Cerebellar cortex (tissue), 1 donor: Measurements from ENCODE around the gene BABAM2.
A peak's percentile ranks its signal among the peaks of the same experiment; 100 is the strongest.
"Not testable (repeated sequence)": the region's sequence is repeated elsewhere in the genome, so short reads cannot be mapped to it uniquely, and the experiment has no call there.

Experiments
- DNase-seq: peaks from one replicate; pipeline ENCODE4 v3.0.0-alpha.2; 2015; ENCODE audit warnings: low spot score

The BABAM2 gene

DNA sequence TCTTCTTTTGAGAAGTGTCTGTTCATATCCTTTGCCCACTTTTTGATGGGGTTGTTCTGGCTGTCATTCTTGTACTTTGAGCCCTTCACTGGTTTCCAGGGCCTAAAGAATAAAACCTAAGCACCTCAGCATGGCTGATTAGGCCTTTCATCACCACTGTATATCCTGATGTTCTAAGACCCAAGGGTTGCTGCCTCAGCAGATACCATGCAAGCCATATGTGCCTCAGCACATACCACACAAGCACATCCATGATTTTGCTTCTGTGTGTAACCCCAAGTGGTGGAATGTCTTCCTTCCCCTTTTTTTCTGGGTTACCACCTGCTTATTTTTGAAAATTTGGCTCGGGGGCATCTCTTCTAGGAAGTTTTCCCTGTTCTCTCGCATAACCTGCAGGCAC is 11.7 kb upstream of the BABAM2 start:
- DNase-seq: no peak

DNA sequence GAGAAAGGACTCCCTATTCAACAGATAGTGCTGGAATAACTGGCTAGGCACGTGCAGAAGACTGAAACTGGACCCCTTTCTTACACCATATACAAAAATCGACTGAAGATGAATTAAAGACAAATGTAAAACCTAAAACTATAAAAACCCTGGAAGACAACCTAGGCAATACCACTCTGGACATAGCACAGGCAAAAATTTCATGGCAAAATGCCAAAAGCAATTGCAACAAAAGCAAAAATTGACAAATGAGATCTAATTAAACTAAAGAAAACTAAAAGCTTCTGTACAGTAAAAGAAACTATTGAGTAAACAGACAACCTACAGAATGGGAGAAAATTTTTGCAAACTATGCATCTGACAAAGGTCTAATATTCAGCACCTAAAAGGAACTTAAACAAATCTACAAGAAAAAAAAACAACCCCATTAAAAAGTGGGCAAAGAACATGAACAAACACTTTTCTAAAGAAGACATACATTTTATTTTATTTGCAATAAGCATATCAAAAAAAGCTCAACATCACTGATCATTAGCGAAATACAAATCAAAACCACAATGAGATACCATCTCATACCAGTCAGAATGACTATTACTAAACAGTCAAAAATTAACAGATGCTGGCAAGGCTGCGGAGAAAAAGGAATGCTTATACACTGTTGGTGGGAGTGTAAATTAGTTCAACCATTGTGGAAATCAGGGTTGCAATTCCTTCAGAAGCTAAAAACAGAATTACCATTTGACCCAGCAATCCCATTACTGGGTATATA is 8.5 kb upstream of the BABAM2 start:
- not testable (repeated sequence) for DNase-seq

DNA sequence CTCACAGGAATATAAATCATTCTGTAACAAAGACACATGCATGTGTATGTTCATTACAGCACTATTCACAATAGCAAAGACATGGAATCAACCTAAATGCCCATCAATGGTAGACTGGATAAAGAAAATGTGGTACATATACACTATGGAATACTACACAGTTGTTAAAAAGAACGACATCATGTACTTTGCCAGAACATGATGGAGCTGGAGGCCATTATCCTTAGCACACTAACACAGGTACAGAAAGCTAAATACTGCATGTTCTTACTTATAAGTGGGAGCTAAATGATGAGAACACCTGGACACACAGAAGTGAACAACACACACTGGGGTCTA is 8.0 kb upstream of the BABAM2 start:
- DNase-seq: not testable (repeated sequence)

DNA sequence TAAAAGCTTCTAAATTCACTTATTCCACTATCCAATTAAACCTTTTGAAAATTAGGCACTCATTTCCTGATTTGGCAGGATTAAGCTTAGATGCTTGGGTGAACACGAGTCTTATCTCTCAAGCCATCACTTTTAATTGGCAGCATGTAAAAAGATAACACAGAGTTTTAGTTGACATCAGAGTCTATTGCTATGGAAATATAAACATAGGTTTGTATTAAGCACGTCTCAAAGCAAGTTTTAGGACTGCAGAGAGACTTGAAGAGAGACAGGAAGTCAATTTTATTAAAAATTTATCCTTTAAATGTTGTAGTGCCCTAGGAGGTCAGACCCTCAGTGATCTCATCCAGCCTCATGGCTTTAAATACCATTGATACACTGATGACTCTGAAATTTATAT is 5.9 kb upstream of the BABAM2 start:
- no peak for DNase-seq

DNA sequence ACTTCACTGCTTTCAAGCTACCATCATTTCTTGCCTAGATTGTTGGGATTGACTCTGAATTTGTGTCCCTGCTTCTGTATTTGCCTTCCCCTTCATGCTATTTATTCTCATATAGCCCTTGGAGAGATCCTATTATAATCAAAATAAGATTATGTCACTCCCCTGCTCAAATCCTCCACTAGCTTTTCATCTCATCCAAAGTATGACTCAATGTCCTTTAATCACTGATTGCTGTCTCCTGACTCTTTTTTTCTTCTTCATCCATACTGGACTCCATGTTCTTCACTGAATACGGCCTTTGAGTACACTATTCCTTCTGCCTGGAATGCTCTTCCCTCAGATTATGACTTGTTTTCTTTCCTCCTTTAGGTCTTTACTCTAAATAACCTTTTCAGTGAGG is 5.3 kb upstream of the BABAM2 start:
- no peak for DNase-seq

DNA sequence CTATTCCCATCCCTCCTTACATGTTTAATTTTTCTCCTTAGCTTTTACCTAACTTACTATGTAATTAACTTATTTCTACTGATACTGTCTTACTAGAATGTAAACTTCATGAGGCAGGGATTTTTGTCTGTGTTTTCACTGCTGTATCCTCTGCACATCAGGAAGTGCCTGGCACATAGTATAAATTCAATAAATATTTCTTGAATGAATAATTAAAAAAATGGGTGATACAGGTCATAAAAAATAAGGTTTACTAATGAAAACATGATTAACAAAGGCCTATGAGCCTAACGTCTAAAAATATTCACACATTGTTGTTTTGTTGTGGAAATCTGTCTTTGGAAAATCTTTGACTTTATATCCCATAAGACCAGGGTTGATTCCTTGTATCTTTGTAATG is 4.9 kb upstream of the BABAM2 start:
- no peak for DNase-seq

DNA sequence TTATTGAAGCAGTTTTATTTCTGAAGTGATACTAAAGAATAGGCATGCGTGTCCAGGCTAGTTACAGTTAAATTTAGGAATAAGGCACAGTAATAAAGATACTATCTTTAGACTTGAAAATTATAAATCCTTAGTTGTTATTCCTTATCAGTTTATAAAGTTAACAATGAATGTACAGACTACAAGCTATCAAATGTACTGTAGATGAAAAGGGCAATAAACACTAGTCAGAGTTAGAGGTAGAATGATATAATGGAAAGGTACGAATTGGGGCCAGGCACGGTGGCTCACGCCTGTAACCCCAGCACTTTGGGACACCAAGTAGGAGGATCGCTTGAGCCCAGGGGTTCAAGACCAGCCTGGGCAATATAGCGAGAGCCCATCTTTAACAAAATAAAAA is 4.2 kb upstream of the BABAM2 start:
- DNase-seq: no peak

DNA sequence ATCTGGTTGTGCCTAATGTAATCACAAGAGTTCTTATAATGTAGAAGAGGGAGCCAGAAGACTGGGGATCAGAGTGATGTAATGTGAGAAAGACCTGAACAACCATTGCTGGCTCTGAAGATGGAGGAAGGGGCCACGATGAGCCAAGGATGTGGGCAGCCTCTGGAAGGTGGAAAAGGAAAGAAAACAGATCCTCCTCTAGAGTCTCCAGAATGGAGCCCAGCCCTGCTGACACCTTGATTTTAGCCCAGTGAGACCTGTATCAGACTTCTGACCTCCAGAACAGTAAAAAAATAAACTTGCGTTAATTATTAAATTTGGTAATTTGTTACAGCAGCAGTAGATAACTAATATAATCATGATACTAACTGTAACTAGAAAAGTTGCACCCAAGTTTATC is 3.4 kb upstream of the BABAM2 start:
- DNase-seq: no peak

DNA sequence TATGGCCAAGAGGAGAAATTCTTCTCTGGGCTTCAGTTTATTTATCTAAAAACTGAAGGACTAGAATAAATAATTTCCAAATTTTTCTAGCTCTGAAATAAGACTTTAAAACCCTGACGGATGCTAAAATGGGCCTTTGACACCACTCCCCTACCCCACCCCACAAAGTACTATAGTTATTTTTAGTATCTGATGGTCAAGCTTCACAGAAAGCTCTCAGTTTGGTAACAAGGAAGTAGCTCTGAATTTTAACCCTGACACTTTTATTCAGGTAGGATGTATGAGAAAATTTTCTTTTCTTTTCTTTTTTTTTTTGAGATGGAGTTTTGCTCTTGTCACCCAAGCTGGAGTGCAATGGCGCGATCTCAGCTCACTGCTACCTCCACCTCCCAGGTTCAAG is 2.7 kb upstream of the BABAM2 start:
- no peak for DNase-seq

DNA sequence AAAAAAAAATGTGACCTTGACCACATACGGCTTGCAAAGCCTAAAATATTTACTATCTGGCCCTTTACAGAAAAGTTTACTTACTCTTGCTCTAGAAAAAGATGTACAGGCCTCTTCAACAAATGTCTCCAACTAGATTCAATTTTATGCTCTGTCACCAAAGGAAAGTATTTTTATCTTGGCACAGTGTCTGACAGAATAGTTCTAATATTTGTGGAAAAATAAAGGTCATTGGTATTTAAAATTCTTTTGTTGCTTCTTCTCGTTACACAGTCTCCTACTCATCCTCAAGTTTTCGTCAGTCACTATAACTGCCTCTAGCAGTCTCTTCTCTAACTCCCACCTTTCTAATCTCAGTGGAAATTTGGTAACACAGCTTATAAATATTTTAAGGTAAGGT is 1.7 kb upstream of the BABAM2 start:
- DNase-seq: no peak

DNA sequence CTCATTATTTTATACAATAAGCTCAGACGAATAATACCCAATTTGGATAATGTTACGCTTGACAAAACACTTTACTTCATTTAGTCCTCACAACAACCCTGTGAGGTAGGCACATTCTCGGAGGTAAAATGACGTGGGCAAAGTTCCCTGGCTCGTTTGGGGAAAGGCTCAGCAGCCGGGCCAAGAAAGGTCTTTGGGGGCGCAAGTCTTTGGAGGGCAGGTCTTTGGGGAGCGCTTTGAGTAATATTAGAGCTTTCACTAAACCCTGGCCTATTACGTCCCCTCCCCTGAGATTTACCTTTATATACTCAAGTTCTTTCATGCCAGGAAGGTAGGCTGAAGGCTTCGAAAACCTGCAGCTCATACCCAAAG is 769 bp upstream of the BABAM2 start:
- peak; percentile 5 for DNase-seq

DNA sequence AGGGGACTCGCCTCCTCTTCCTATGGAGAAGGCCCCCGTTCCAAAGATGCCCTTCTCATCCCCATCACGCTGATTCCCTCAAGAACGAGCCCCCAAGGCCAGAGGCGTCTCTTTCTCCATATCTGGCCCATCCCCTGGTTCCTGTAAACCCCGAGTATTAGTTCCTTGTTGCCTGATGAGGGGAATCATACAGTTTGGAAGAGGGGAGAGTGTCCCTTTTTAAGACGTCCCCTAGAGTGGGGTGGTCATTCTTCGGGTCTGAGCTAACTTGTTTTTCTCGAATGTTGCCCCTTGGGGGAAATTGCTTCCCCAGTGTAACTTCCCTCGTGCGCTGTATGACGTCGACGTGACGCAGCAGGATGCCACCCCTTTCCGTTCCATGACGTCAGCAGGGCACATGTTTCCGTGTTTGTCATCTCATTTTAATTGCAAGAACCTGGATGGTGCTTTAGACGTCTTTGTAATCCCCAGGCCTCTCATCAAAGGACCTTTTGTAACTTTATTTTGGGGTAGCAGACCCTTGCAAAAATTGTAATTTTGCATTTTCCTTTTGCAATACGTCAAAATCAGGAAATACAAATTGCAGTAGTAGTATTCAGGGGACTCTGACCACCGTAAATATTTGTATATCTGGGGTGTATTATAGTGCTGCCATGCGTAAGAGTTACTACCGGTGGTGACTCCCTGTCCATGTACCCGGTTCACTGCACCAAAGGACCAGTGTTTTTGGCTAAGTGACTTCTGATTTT is 569 bp downstream of the BABAM2 start:
- peak; percentile 70 for DNase-seq

DNA sequence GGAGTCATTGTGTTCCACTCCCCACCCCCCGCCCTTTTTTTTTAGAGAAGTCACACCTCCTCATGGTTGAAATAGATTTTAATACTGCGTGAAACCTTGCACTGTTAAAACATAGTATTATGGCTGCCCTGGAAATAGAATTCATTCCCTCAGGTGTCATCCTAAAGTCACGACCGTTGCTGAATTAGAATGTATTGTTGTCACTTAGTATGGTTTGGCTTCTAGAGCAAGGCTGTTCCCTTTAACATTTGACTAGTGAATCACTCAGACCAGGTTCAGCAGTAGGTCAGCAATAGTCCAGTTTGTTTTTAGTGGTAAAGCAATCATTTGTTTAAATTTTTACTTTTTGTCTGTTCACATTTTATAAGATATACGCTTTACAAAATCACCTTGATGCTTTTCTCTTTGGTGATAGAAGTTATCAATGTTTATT is 1.2 kb downstream of the BABAM2 start:
- DNase-seq: peak; percentile 13

DNA sequence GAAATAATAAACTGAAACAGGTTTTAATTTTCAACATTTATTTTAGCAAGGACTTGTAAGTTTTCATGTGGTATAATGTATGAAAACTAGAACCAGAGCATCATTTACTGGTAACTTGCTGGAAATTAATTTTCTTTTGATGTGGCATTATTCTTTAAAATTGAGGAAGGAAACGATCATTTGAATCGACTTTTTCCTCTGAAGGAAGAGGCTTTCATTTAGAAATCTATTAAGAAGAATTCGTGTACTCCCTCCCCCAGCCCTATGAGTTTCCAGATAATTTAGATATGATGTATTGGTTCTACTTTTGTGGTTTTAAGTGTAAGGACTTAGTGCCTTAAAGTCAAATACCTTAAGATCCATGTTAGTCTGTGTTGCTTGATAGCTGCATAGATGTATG is 2.5 kb downstream of the BABAM2 start:
- DNase-seq: no peak

DNA sequence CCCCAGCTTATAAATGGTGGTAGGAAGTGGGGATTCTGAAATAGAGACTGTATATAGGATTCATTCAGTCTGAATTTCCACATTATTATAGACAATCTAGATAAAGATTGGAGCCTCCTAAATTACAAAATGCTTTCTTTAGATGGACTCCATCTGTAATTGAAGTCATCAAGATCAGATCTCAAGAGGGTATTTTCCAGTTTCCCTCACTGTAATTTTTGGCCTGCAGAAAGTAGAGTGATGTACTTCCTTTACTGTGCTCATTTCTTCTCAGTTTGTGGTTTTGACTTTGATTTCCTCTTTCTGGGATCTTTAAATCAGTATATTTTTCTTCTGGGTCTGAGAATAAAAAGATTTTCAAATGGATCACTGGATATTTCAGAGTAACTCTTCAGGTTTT is 7.2 kb downstream of the BABAM2 start:
- DNase-seq: no peak

DNA sequence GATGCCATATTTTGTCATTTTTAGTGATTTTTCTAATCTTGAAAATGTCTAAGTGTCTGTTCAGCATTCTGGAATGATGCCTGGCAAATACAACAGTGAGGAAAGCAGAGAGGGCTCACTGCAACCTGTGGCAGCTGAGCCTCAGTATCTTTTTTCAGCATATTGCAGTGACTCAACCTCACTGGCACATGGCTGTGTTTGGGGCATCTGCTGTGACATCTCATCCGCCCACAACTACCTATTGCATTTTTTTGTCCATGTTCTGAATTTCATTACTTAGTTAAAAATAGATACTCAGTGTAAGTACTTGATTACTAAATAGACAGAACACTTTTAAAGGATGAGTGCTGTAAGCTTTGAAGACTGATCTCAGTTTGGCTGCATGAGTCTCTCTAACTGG is 10.7 kb downstream of the BABAM2 start:
- DNase-seq: no peak

DNA sequence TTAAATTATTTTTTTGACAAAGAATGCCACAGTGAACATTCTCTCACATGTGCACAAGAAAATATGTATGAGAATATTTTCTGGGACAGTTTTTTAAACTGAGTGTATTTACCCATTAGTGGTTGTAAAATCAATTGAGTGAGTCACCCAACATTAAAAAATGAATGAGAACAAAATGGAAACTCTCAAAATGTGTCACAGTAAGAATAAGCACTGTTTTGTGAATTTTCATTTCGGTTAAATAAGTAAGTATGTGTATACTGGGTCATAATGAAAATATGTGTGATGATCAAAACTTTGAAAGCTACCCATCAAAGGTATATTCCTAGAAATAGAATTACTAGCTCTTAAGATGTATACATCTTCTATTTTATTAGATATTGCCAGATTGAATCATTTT is 11.6 kb downstream of the BABAM2 start:
- DNase-seq: no peak

DNA sequence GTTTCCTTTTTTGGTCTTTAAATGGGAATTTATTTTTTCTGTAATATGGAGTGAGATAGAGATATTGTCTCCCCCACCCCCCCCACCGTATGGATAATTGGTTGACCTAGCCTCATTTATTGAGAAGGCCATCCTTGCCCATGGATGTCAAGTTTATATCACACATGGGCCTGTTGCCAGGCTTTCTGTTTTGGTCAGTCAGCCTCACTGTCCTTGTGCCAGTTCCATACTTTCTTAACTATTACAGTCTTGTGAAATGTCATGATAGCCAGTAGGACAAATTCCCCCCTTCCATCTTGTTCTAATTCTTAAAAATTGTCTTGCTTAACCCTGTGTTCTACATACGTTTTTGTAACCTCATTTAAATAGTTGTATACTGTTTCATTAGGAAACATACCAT is 12.5 kb downstream of the BABAM2 start:
- DNase-seq: no peak

DNA sequence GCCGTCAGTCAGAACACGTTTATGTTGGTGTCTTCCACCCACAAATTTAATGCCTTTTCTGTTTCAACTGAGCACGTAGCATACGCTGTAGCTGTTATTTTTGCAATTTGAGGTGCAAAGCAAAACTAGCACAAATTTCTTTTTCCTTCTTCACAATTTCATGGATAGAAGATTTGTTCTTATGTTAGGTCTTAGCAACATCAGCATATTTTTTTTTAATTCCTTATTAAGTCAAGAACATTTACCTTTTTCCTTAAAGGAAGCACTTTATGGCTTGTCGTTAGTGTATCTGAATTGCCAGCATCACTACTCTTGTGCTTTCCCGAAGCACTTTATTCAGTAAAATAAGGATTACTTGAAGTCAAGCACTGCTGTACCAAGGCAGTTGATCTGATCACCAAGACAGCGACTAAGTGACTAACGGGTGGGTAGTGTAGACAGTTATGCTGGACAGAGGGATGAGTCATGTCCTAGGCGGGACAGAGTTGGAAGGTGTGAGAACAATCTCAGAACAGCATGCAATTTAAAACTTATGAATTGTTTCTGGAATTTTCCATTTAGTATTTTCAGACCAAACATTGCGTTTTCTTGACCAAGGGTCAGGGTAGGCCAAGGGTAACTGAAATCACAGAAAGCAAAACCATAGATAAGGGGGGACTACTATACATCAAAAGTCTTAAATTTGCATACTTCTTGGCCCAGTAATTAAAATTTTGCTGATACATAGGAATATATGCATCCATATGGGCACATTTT is 13.3 kb downstream of the BABAM2 start:
- no peak for DNase-seq

DNA sequence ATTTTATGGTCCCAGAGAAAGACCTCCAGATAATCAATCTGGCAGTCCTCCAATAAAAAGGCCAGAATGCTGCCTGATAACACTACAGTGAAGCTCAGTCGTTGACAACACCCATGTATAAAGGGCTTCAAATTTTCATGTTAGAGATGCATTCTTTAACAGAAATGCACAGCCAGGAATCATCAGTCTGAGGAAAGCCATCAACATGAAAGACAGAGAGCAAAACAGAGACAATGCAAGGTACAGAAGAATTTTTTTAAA is 13.8 kb downstream of the BABAM2 start:
- no peak for DNase-seq

DNA sequence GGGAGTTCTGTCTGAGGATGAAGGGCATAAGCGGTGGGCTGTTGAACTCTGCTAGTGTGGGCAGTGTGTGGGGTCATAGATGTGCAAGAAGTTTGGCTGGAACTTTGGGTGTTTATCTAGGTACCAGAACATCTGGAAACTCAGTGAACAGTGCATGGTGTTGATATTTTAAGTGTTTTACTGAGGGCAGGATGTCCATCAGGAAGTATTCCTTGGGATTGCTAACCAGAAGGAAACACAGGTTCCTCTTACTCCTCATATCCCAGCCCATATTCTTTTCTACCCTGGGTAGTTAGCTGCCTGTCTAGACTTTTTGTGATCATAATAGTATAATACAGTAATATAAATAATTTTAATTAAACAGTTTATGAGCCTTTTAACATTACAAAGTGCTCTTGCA is 15.5 kb downstream of the BABAM2 start:
- no peak for DNase-seq

DNA sequence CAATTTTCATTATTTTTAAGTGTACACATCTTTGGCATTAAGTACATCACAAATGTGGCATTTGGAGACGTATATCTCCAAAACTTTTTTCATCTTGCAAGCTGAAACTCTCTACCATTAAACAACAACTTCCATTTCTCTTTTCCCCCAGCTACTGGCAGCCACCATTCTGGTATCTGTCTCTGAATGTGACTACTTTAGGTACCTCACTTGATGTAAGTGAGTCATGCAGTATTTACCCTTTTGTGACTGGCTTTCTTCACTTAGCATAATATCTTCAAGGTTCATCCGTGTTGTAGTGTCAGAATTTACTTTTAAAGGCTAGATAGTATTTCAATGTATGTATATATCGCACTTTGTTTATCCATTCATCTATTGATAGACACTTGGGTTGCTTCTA is 17.0 kb downstream of the BABAM2 start:
- no peak for DNase-seq

DNA sequence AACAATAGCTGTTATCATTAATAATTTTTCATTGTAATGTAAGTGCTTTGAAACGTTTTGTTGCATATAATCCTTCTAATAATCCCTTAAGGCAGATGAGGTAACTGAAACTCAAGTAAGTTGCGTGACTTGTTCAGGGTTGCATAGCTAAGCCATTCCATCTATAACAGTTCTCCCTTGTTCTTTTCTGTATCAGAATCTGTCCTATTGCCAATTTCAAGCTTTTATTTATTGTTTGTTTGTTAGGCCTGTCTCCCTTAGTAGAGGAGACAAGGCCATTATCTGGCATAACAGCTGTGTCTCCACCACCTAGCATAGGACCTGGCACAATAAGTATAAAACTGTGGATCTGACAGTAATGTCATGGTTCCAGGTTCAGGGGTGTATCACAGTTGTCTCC is 19.4 kb downstream of the BABAM2 start:
- DNase-seq: no peak
